ENCODE measurements around the gene MAPK10. TPM values are rescaled to one million over a fixed set of nuclear protein-coding genes. Genes with fewer than 3 reads are reported as not detected.

MAPK10 gene
- total RNA-seq, 1 donor from 2014 or later, result 2.0 TPM

- Mint-ChIP-seq H3K9me3 (ENCODE audit: unreplicated experiment) (peaks cover 6% of the 10 kb centered on the region), H3K27me3 (ENCODE audit: unreplicated experiment) (peaks cover under 1% of the 10 kb centered on the region), H3K36me3 (ENCODE audit: low read depth, unreplicated experiment) (peaks cover 2% of the 10 kb centered on the region), H3K4me3 (ENCODE audit: unreplicated experiment) (no peak overlapping the region), H3K4me1 (ENCODE audit: unreplicated experiment) (no peaks in the 10 kb centered on the region), H3K27ac (ENCODE audit: unreplicated experiment) (no peak overlapping the region)
- TF ChIP-seq CTCF (IDR thresholded peaks at IDR 0.05; ENCODE audit: unreplicated experiment), result no peak
- no peak for DNase-seq (ENCODE audit: low spot score)
Observed at GRCh38 chr4:86366920-86367319, 7.1 kb upstream of the MAPK10 start.

GRCh38 chr4:86362510-86362909 is 2.7 kb upstream of the MAPK10 start:
- Mint-ChIP-seq H3K36me3 (ENCODE audit: low read depth, unreplicated experiment) (no peaks in the 10 kb centered on the region), H3K4me3 (ENCODE audit: unreplicated experiment) (no peak overlapping the region), H3K27me3 (ENCODE audit: unreplicated experiment) (peaks cover 3% of the 10 kb centered on the region), H3K27ac (ENCODE audit: unreplicated experiment) (no peak overlapping the region), H3K4me1 (ENCODE audit: unreplicated experiment) (peaks cover 18% of the 10 kb centered on the region), H3K9me3 (ENCODE audit: unreplicated experiment) (no peaks in the 10 kb centered on the region)
- no peak for DNase-seq (ENCODE audit: low spot score)
- no peak for TF ChIP-seq CTCF (IDR thresholded peaks at IDR 0.05; ENCODE audit: unreplicated experiment)

GRCh38 chr4:86358257-86358656 is 1.6 kb downstream of the MAPK10 start:
- Mint-ChIP-seq H3K4me1 (ENCODE audit: unreplicated experiment) (peaks cover 24% of the 10 kb centered on the region), H3K27ac (ENCODE audit: unreplicated experiment) (peak overlapping the region; percentile 31), H3K27me3 (ENCODE audit: unreplicated experiment) (peaks cover 3% of the 10 kb centered on the region), H3K4me3 (ENCODE audit: unreplicated experiment) (no peak overlapping the region), H3K9me3 (ENCODE audit: unreplicated experiment) (no peaks in the 10 kb centered on the region), H3K36me3 (ENCODE audit: low read depth, unreplicated experiment) (no peaks in the 10 kb centered on the region)
- no peak for TF ChIP-seq CTCF (IDR thresholded peaks at IDR 0.05; ENCODE audit: unreplicated experiment)
- no peak for DNase-seq (ENCODE audit: low spot score)

GRCh38 chr4:86357608-86358007 is 2.2 kb downstream of the MAPK10 start:
- DNase-seq (ENCODE audit: low spot score), result no peak
- Mint-ChIP-seq H3K9me3 (ENCODE audit: unreplicated experiment) (no peaks in the 10 kb centered on the region), H3K4me1 (ENCODE audit: unreplicated experiment) (peaks cover 24% of the 10 kb centered on the region), H3K27ac (ENCODE audit: unreplicated experiment) (no peak overlapping the region), H3K27me3 (ENCODE audit: unreplicated experiment) (peaks cover 3% of the 10 kb centered on the region), H3K4me3 (ENCODE audit: unreplicated experiment) (no peak overlapping the region), H3K36me3 (ENCODE audit: low read depth, unreplicated experiment) (no peaks in the 10 kb centered on the region)
- TF ChIP-seq CTCF (IDR thresholded peaks at IDR 0.05; ENCODE audit: unreplicated experiment), result no peak

GRCh38 chr4:86356425-86357210 is 3.2 kb downstream of the MAPK10 start:
- DNase-seq (ENCODE audit: low spot score), result no peak
- TF ChIP-seq CTCF (IDR thresholded peaks at IDR 0.05; ENCODE audit: unreplicated experiment), result no peak
- Mint-ChIP-seq H3K27me3 (ENCODE audit: unreplicated experiment) (peaks cover 3% of the 10 kb centered on the region), H3K36me3 (ENCODE audit: low read depth, unreplicated experiment) (no peaks in the 10 kb centered on the region), H3K9me3 (ENCODE audit: unreplicated experiment) (no peaks in the 10 kb centered on the region), H3K4me1 (ENCODE audit: unreplicated experiment) (peaks cover 24% of the 10 kb centered on the region), H3K4me3 (ENCODE audit: unreplicated experiment) (no peak overlapping the region), H3K27ac (ENCODE audit: unreplicated experiment) (no peak overlapping the region)
